H1 (cell line): ENCODE results near the gene SOX6. TPM values are rescaled to one million over a fixed set of nuclear protein-coding genes. Genes with fewer than 3 reads are reported as not detected.

ENCODE experiments used
- ASH2L ChIP-seq: fragments of 200-600, 300-600 bp; sonication (generic); IDR thresholded peaks from one replicate; pipeline ENCODE4 v1.7.1; 2017; ENCODE audit warnings: low read length
- CBX8 ChIP-seq: fragments of 300-800, 300-1000 bp; sonication (generic); IDR thresholded peaks from 2 replicates; pipeline ENCODE4 v1.7.1; 2016; ENCODE audit warnings: low read depth, low read length, borderline replicate concordance
- CHD2 ChIP-seq: IDR thresholded peaks from 2 replicates; pipeline ENCODE4 v1.6.1; 2012; ENCODE audit warnings: low read length, improper control_type of control experiment
- GABPA ChIP-seq: IDR thresholded peaks from 2 replicates; pipeline ENCODE4 v1.6.1; 2011; ENCODE audit warnings: mild to moderate bottlenecking, low read length, moderate library complexity, borderline replicate concordance; ENCODE audit not compliant: insufficient read depth
- RAD21 ChIP-seq, 2 experiments: IDR thresholded peaks in 1 of 2; conservative IDR thresholded peaks in 1 of 2; 2 replicates each; pipeline ENCODE4 v1.6.1; 2011; ENCODE audit warnings: low read depth in 2 of 2, low read length in 2 of 2, improper control_type of control experiment in 1 of 2, inconsistent platforms in 1 of 2, mild to moderate bottlenecking in 1 of 2, moderate library complexity in 1 of 2
- RXRA ChIP-seq: IDR thresholded peaks from 2 replicates; pipeline ENCODE4 v1.6.1; 2011; ENCODE audit warnings: low read depth, mild to moderate bottlenecking, low read length, moderate library complexity; ENCODE audit not compliant: insufficient read depth
- polyA plus RNA-seq, 7 experiments: library from polyadenylated mRNA; depleted of rRNA in 3 of 7; stranded (reverse) in 5 of 7; unstranded in 2 of 7; fragments of >200 nt in 5 of 7; fragments of 200-250 nt in 2 of 7; gene quantifications; 1 replicate in 5 of 7; 2 replicates in 1 of 7; 4 replicates in 1 of 7; pipeline versions ENCODE4 v1.2.1 to v1.2.3, GENCODE V29; 2011 to 2013; ENCODE audit warnings: missing spikeins in 2 of 7, mixed read lengths in 2 of 7
- total RNA-seq: library from RNA; stranded (reverse); fragmentation: NEBNext Ultra II Directional; extraction: Animal tissue kit (Norgen Biotek cat#: 25700); gene quantifications from 2 replicates; pipeline ENCODE4 v1.2.1, GENCODE V29; 2021

The SOX6 gene
- total and polyA plus RNA-seq, 2 of the 8 experiments (the other 6 are each of a cell fraction or from before 2014, with no cell fraction given) = 0.09 TPM; not detected in 1

- TF ChIP-seq RXRA = no peak
- no peak for TF ChIP-seq ASH2L
- no peak for TF ChIP-seq RAD21 (IDR thresholded peaks at IDR 0.05 in 1 of 2, conservative IDR thresholded peaks at IDR 0.05 in 1 of 2; ENCODE audit: low read depth in 2 of 2, low read length in 2 of 2)
- TF ChIP-seq GABPA = no peak
- TF ChIP-seq CHD2 = no peak
- no peak for TF ChIP-seq CBX8
Observed at GRCh38 chr11:16001044-16001568, 355.2 kb downstream of the SOX6 start (continued).
